ENCODE data around the gene SYDE1.

- TF ChIP-seq CTCF (conservative IDR thresholded peaks at IDR 0.05): no peak
- no peak for TF ChIP-seq ZFX (IDR thresholded peaks at IDR 0.05)
Observed at GRCh38 chr19:15115762-15116615, 8.8 kb downstream of the SYDE1 start.

Measured in C4-2B (cell line).